ENCODE results near the gene CCDC50.

CCDC50 gene

DNA sequence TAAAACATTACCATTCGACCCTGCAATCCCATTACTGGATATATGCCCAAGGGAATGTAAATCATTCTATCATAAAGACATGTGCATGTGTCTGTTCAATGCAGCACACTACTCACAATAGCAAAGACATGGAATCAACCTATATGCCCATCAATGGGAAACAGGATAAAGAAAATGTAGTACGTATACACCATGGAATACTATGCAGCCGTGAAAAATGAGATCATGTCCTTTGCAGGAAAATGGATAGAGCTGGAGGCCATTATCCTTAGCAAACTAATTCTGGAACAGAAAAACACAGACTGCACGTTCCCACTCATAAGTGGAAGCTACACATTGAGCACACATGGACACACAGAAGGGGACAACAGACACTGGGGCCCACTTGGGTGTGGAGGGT is 111.3 kb downstream of the CCDC50 start:
- TF ChIP-seq, protein P1, sequence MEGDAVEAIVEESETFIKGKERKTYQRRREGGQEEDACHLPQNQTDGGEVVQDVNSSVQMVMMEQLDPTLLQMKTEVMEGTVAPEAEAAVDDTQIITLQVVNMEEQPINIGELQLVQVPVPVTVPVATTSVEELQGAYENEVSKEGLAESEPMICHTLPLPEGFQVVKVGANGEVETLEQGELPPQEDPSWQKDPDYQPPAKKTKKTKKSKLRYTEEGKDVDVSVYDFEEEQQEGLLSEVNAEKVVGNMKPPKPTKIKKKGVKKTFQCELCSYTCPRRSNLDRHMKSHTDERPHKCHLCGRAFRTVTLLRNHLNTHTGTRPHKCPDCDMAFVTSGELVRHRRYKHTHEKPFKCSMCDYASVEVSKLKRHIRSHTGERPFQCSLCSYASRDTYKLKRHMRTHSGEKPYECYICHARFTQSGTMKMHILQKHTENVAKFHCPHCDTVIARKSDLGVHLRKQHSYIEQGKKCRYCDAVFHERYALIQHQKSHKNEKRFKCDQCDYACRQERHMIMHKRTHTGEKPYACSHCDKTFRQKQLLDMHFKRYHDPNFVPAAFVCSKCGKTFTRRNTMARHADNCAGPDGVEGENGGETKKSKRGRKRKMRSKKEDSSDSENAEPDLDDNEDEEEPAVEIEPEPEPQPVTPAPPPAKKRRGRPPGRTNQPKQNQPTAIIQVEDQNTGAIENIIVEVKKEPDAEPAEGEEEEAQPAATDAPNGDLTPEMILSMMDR (conservative IDR thresholded peaks at IDR 0.05; ENCODE audit: low read length) = no peak

DNA sequence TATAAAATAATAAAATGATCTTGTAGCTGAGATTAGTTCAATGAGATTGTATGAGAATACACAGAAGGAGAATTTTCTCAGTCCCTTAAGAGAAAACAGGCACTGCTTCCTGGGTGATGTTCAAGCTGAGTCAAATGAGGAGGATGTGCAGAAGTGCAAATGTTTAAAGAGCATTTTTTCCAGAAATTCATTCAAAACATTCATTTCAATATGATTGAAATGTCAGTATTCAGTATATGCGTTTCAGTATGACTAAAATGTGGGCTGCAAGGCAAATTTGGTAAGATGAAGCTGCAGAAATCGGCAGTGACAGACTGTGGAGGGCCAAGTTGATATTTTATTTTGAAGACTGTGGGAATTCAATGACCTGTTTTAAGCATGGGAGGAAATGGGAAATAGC is 112.5 kb downstream of the CCDC50 start:
- DNase-seq (ENCODE audit: low read depth) = no peak
- no peak overlapping the region for H3K4me3 ChIP-seq (ENCODE audit: low read length)
- TF ChIP-seq, protein P1 (conservative IDR thresholded peaks at IDR 0.05; ENCODE audit: low read length) = no peak

More for the DNA sequence above, 111.3 kb downstream of the CCDC50 start:
- H3K4me3 ChIP-seq (ENCODE audit: low read length) = no peak overlapping the region
- no peak for DNase-seq (ENCODE audit: low read depth)

DNA sequence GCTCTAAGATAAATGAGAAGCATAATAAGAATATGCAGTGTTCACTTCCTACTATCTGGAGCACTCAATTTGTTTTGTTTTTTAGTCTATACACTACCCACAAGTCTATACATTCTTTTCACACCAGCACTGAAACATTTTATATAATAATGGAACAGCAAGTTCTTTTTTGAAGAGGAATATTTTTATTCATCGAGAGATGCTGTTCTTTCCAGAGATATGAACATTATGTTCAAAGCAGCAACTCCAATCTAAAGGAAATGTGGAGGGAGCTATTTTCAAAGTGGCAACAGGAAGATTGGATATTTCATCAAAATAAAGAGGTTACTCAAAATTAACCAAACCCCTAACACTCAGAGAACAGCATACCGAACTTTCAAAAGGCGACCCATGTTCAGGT is 115.4 kb downstream of the CCDC50 start:
- TF ChIP-seq, protein P1 (conservative IDR thresholded peaks at IDR 0.05; ENCODE audit: low read length) = no peak
- H3K4me3 ChIP-seq (ENCODE audit: low read length) = no peak overlapping the region
- no peak for DNase-seq (ENCODE audit: low read depth)
